Measurements from ENCODE around the gene RNASE13. TPM values are rescaled to one million over a fixed set of nuclear protein-coding genes. Genes with fewer than 3 reads are reported as not detected.

The RNASE13 gene, protein sequence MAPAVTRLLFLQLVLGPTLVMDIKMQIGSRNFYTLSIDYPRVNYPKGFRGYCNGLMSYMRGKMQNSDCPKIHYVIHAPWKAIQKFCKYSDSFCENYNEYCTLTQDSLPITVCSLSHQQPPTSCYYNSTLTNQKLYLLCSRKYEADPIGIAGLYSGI
- not detected in 5 replicates for total RNA-seq (2022; extraction: Qiagen RNA extraction)

DNA sequence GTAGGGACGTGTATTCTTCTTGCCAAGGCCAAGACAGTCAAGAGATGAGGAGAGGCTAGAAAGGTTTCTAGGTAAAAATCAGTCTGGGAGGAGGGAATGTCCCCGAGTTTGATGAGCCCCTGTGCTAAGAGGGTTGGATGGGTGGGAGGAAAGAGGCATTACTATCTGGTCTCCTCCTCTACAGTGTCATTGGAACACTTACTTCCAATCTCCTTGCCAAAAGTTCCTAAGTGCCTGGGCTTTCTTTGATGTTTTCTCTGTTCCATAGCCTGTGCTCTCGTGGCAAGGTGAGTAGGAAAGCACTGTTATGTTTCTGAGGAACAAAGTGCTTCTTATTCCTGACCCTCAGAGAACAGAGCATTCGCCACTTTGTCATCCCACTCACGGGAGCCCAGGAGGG is at the start of gene RNASE13:
RNASE13 (minus strand) TSS at position 101 of the 400 bp plus-strand sequence. CDS start 519 bp downstream, outside the sequence.

DNA sequence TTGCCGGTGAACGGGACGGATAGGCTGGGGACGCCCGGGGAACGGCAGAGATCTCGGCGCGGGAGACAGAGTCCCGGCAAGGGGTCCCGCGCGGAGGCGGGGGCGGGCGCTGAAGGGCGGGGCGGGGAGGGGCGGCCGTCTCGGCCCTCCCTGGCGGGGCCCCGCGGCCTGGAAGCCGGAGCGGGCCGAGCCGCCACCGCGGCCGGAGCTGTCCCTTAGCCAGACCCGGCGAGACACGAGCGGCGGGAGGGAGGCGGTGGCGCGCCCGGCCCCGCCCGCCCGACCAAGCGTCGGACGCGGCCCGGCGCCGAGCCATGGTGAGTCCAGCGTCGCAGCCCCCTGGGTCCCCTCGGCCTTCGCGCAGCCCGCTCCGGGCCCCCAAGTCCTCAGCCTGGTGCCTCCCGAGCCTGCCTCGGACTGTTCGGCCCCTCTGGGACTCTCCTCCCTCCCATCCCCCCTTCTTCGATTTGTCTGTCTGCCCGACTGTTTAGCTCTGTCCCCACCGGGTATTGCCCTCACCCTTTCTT is 35.5 kb upstream of the RNASE13 start, which contains the start of gene ARHGEF40:
ARHGEF40 (plus strand) TSS at position 222 of the 527 bp plus-strand sequence; CDS start at position 315, 93 bp downstream.

DNA sequence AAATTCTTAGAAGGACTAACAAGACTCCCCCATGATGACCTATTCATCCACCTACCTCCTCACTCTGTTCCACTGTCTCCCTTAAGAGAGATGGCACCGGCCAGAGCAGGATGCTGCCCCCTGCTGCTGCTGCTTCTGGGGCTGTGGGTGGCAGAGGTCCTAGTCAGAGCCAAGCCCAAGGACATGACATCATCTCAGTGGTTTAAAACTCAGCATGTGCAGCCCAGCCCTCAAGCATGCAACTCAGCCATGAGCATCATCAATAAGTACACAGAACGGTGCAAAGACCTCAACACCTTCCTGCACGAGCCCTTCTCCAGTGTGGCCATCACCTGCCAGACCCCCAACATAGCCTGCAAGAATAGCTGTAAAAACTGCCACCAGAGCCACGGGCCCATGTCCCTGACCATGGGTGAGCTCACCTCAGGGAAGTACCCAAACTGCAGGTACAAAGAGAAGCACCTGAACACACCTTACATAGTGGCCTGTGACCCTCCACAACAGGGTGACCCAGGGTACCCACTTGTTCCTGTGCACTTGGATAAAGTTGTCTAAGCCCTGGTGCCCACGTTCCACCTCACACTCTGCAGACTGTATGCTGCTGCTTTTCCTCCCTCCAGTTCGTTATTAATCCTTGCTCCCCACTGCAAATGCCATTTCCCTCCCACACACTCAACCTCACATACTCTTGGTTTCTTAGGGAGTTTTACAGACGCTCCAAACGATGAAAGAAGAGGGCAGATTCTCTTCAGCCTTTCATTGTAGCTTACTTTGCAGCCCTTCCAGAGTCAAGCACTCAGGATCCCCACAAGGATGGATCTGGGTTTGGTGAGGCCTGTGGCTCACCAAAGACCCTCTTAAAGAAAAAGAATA is 23.4 kb upstream of the RNASE13 start, which contains the start of gene RNASE8:
RNASE8 (plus strand) TSS at position 20 of the 873 bp plus-strand sequence; CDS start at position 91, 71 bp downstream.

DNA sequence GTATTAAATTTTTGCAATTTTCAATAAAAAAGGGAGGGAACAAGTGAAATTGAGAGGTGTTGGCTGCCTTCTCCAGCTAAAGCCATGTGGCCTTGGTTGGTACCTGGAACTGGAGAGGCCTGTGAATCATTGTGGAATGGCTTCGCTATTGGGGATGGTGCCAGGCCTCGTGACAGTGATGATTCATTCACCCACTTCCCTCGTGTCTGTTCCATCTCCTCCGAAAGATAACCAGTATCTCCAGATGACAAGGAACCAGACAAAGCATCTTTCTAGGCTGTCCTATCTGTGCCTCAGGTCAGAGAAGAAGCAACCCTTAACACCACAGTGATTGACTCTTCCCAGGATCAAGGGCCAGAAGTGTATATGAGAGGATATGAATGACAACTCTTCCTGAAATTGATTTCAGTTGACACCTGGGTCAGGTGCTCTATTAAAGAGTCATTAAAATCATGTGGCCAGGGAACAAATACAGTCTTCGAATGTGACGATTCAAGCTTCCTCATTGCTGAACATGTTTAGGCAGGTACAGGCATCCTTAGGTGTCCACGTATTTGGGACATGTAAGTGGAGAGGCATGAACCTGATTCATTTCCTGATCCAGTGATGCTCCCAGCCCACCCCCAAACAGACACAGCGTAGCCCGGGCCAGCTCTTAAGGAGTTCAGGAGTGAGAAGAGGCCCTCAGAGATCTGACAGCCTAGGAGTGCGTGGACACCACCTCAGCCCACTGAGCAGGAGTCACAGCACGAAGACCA is 7.2 kb upstream of the RNASE13 start, which contains the start of gene RNASE7:
RNASE7 (plus strand) TSS at position 687 of the 758 bp plus-strand sequence. CDS start 631 bp downstream, outside the sequence.

DNA sequence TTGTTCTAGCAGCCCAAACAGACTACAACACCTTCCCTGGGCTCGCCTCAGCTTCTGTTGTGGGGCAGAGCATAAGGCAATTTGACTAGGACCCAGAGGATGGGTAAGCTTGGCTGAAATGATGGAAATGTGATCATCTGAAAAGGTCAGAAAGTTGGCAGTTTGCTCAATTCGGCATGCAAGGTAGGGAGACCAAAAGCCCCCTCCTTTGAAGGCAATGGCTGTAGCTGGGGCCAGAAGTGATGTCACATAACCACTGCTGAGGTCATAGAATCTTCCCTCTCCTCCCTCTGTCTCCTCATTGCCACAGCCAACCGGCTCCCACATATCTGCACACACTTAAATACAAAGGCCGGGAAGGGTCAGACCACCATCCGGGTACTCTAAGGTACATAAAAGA is 4.7 kb downstream of the RNASE13 start, which contains the start of gene TPPP2:
TPPP2 (plus strand) TSS at position 301 of the 400 bp plus-strand sequence. CDS start 365 bp downstream, outside the sequence.

DNA sequence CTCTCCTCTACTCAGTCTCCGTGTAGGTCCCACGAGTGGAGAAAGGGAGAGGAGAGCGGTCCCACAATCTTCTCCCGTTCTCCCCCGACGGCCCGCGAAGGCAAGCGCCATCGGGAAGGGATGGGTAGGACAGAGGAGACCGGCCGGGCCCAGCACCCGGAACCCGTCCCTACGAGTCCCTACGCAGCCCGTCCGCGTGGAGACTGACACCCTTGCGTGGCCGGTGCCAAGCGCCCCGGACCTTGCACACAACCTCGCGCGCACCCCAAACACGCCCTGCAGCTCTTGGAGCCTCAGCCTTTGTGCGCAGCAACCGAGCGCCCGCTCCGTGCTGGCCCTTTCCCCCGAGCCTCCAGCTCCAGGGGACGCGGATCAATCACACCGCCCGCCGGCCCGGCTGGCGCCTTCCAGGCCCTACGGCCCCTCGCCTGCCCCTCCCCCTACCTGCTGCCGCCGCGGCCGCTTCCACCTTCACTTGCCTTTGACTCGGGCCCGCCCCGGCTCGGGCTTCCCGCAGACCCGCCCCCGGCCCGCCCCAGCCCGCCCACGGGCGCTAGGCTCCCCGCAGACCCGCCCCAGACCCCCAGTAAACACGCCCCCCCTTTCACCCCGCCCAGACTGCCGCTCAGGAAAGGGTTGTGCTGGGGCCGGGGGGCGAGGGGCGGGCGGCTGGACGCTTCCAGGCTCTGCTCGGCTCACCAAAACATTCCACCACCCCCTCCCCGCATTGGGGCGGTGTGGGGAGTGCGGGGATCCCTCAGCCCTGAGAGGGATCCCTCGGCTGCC is 9.8 kb downstream of the RNASE13 start, which contains the start of gene NDRG2:
NDRG2 (minus strand) TSS at position 477 of the 786 bp plus-strand sequence. CDS start 1,746 bp downstream, outside the sequence.

DNA sequence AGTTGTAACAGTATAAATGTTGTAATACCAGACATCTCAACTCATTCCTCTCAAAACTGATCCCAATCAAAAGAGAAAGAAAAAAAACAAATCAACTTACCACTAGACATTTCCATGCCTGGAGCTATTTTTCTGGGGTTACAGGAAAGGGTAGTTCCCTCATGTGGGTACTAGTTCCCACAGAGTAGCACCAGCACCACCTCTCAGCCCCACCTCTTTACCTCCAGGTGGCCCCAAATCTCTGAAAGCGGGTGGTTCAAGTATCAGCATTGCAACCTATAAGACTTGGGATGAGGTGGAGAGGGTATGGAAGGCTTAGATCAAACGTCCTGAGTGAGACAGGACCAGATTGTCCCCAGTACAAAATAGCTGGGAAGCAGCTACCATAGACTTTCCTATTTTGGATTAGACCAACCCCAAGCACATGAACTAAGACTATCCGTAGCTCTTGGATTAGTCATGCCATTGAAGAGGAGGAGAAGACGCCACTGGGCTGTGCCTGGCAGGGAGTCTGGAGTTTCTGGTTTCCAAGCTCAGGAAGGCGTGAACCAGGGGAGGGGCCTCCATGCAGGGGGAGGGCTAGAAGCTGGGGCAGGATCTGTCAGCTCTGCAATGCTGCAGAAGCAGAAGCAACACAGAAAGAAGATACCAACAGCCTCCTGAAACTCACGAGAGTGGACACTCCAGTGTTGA is 35.8 kb downstream of the RNASE13 start, which contains the start of gene SLC39A2:
SLC39A2 (plus strand) TSS at position 620 of the 693 bp plus-strand sequence. CDS start 154 bp downstream, outside the sequence.

DNA sequence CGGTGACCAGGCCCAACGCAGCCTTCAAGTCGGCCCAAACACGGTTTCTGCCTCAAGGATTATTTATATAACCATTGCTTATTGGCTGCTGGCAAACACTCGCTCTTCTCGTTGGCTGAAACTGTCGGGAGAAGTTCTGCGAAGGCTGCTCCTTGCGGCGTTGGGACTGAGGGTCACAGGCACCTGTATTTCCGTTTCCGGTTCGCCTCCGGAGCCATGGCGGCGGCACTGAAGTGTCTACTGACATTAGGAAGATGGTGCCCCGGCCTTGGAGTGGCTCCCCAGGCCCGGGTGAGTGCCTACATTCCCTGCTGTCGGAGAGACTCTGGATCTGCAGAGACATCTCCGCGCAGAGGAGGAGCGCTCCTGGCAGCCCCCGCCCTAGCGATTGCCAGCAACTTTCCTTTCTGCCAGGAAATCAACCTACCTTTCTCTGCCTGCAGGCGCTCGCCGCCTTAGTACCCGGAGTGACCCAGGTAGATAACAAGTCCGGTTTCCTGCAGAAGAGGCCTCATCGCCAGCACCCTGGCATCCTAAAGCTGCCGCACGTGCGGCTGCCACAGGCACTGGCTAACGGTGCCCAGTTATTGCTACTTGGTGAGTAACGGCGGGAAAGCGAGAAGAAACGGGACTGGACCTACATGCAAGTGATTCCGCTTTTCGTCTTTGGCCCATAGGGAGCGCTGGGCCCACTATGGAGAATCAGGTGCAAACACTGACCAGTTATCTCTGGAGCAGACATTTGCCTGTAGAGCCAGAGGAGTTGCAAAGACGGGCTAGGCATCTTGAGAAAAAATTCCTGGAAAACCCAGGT is 44.6 kb downstream of the RNASE13 start, which contains the start of gene METTL17:
METTL17 (plus strand) TSS at position 194 of the 814 bp plus-strand sequence; CDS start at position 217, 23 bp downstream.

Other genes starting within 250 kb of the RNASE13 start
- 0.15 to 0.57 TPM (median 0.25 TPM) in 5 replicates for gene RNASE1, start 232.0 kb downstream of the RNASE13 start, total RNA-seq (2022; extraction: Qiagen RNA extraction)
- gene RNASE3, start 143.4 kb downstream of the RNASE13 start, total RNA-seq (2022; extraction: Qiagen RNA extraction) = not detected in 5 replicates
- not detected in 5 replicates for gene RNASE2, start 79.3 kb downstream of the RNASE13 start, total RNA-seq (2022; extraction: Qiagen RNA extraction)
- gene METTL17, start 44.8 kb downstream of the RNASE13 start, total RNA-seq (2022; extraction: Qiagen RNA extraction) = 73.4 to 80.5 TPM (median 75.1 TPM) in 5 replicates
- gene SLC39A2, start 35.5 kb downstream of the RNASE13 start, total RNA-seq (2022; extraction: Qiagen RNA extraction) = not detected in 5 replicates
- 2.1 to 4.2 TPM (median 2.6 TPM) in 5 replicates for gene NDRG2, start 9.7 kb downstream of the RNASE13 start, total RNA-seq (2022; extraction: Qiagen RNA extraction)
- gene TPPP2, start 4.6 kb downstream of the RNASE13 start, total RNA-seq (2022; extraction: Qiagen RNA extraction) = not detected in 5 replicates
- not detected in 5 replicates for gene RNASE7, start 7.6 kb upstream of the RNASE13 start, total RNA-seq (2022; extraction: Qiagen RNA extraction)
- gene RNASE8, start 23.0 kb upstream of the RNASE13 start, total RNA-seq (2022; extraction: Qiagen RNA extraction) = not detected in 5 replicates
- 9.7 to 15.3 TPM (median 12.2 TPM) in 5 replicates for gene ARHGEF40, start 35.5 kb upstream of the RNASE13 start, total RNA-seq (2022; extraction: Qiagen RNA extraction)
- gene ZNF219, start 63.8 kb upstream of the RNASE13 start, total RNA-seq (2022; extraction: Qiagen RNA extraction) = 18.3 to 35.5 TPM (median 31.4 TPM) in 5 replicates
- 0.73 to 0.98 TPM (median 0.93 TPM) in 5 replicates for gene TMEM253, start 66.3 kb upstream of the RNASE13 start, total RNA-seq (2022; extraction: Qiagen RNA extraction)
- gene OR5AU1, start 121.3 kb upstream of the RNASE13 start, total RNA-seq (2022; extraction: Qiagen RNA extraction) = 0.01 to 0.03 TPM in 2 of 5 replicates, not detected in the others
- gene HNRNPC, start 234.6 kb upstream of the RNASE13 start, total RNA-seq (2022; extraction: Qiagen RNA extraction) = 769 to 1,109 TPM (median 796 TPM) in 5 replicates
- 0.13 to 0.24 TPM (median 0.19 TPM) in 5 replicates for gene RPGRIP1, start 245.3 kb upstream of the RNASE13 start, total RNA-seq (2022; extraction: Qiagen RNA extraction)